ENCODE results near the gene PPFIBP2. TPM values are rescaled to one million over a fixed set of nuclear protein-coding genes. Genes with fewer than 3 reads are reported as not detected.

PPFIBP2 gene
- total RNA-seq (10 to 100 TPM; 26.5 to 51.3 TPM), polyA plus RNA-seq (10 to 100 TPM in 1 of 2 donors, 1 to 10 TPM in 1; 7.7 to 10.8 TPM)
- long read RNA-seq, donor 1, partial matches to known transcripts, result 0 of 2 reads
- long read RNA-seq, donor 1, other reads (novel, unspliced or antisense), result 0 of 2 reads
- long read RNA-seq, donor 2, partial matches to known transcripts, result 0 of 1 reads
- long read RNA-seq, donor 2, other reads (novel, unspliced or antisense), result 0 of 1 reads
- long read RNA-seq, donor 3, result 0 reads
- long read RNA-seq, donor 4, result 0 reads
- long read RNA-seq, donor 5, partial matches to known transcripts, result 5 of 6 reads
- long read RNA-seq, donor 5, other reads (novel, unspliced or antisense), result 0 of 6 reads

DNA sequence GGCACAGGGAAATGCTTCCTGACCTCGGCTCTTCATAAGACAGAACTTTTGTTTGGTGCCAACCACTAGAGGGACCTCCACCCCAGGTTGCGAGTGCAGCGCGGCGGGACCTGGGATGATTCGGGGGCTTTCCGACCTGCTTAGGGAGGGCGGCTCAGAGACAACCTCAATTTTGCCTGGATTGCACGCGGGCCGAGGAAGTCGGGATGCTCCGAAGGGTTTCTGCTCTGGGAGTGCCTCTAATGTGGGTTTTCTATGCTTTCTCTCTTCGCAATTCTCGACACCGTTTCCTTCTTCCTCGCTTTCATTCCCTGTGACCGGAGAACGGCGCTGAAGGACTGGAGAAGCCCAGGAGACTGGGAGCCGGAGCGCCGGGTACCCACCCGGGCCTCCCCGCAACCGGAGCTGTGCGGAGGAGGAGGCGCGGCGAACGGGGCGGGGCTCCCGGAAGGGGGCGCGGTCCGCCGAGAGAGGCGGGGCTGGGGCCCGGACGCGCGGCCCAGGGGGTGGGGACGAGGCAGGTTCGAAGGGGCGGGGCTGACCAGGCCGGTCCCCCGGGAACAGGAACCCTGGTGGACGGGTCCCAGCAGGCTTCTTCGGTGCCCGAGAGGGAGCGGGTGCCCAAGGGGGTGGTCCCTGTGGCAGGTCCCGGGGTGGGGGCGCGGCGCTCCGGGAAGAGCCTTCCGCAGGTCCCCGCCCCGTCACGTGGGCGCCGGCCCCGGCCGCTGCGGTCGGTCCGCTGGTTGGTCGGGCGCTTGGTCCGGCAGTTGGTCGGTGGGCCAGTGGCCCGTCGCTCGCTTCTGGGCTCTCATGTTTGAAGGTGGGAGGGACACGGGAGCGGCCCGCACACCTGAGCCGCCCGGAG lies at the start of gene PPFIBP2:
TSS of gene PPFIBP2 (plus strand) at position 766 of the 865 bp plus-strand sequence. CDS start 35,477 bp downstream, outside the sequence.
- peak; percentile 98 for ATAC-seq (ENCODE audit: insufficient read depth, low FRiP score)
- peaks cover 0 to 12% (median 5%) of the 10 kb centered on the region in 4 donors for H3K36me3 ChIP-seq (ENCODE audit: control insufficient read depth in 4 of 4, insufficient read depth in 4 of 4, low read length in 4 of 4)
- TF ChIP-seq, protein P1, sequence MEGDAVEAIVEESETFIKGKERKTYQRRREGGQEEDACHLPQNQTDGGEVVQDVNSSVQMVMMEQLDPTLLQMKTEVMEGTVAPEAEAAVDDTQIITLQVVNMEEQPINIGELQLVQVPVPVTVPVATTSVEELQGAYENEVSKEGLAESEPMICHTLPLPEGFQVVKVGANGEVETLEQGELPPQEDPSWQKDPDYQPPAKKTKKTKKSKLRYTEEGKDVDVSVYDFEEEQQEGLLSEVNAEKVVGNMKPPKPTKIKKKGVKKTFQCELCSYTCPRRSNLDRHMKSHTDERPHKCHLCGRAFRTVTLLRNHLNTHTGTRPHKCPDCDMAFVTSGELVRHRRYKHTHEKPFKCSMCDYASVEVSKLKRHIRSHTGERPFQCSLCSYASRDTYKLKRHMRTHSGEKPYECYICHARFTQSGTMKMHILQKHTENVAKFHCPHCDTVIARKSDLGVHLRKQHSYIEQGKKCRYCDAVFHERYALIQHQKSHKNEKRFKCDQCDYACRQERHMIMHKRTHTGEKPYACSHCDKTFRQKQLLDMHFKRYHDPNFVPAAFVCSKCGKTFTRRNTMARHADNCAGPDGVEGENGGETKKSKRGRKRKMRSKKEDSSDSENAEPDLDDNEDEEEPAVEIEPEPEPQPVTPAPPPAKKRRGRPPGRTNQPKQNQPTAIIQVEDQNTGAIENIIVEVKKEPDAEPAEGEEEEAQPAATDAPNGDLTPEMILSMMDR (IDR thresholded peaks at IDR 0.05; ENCODE audit: control extremely low read depth, extremely low read depth), result peak; percentile 45
- no peaks in the 10 kb centered on the region for H3K9me3 ChIP-seq (ENCODE audit: control insufficient read depth in 4 of 4, insufficient read depth in 3 of 4, low read length in 3 of 4)
- peak within 1 kb of the TSS; percentile 49 to 54 for H3K9ac ChIP-seq (ENCODE audit: insufficient read depth in 1 of 2, low read length in 2 of 2)
- 1% methylated on average over 46 to 79 of the region's 79 CpGs for WGBS, 2 donors
- H3K4me1 ChIP-seq (ENCODE audit: control insufficient read depth in 5 of 5, insufficient read depth in 5 of 5, low read length in 5 of 5), result peaks cover 5 to 27% (median 8%) of the 10 kb centered on the region in 5 donors
- peaks cover 0 to 18% (median 17%) of the 10 kb centered on the region in 3 donors for H3K27me3 ChIP-seq (ENCODE audit: control insufficient read depth in 3 of 3, insufficient read depth in 3 of 3, low read length in 2 of 3)
- H3K27ac ChIP-seq (ENCODE audit: low read depth in 1 of 2, low read length in 1 of 2), result peak within 1 kb of the TSS; percentile 95 to 99
- peak within 1 kb of the TSS; percentile 66 for H3K4me3 ChIP-seq
- DNase-seq, result peak; percentile 78 to 82 (median 79)

DNA sequence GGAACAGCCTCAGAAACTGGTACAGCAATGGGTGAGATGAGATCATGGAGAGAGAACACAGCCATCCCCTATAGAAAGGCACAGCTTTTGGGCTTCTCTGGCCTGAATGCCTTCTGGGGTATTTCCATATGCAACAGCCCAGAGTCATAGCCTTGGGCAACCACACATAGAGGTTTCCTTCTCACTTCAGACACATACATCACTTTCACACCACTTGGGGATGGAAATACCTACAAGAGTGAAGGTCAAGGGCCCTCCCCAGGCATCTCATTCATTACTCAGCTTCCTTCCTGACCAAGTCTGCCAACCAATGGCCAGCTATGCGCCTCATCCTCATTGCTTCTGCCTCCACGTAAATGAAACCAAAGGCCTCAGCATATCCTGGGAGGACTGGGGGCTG lies 46.1 kb upstream of the PPFIBP2 start:
- Histone ChIP-seq H3K4me1 (ENCODE audit: control insufficient read depth in 5 of 5, insufficient read depth in 5 of 5, low read length in 5 of 5) (no peaks in the 10 kb centered on the region), H3K36me3 (ENCODE audit: control insufficient read depth in 4 of 4, insufficient read depth in 4 of 4, low read length in 4 of 4) (no peaks in the 10 kb centered on the region), H3K9ac (ENCODE audit: insufficient read depth in 1 of 2, low read length in 2 of 2) (no peak overlapping the region), H3K9me3 (ENCODE audit: control insufficient read depth in 4 of 4, insufficient read depth in 3 of 4, low read length in 3 of 4) (peaks cover 0 to 3% (median 0%) of the 10 kb centered on the region in 4 donors), H3K4me3 (no peak overlapping the region), H3K27me3 (ENCODE audit: control insufficient read depth in 3 of 3, insufficient read depth in 3 of 3, low read length in 2 of 3) (peaks cover 0 to 53% (median 0%) of the 10 kb centered on the region in 3 donors), H3K27ac (ENCODE audit: low read depth in 1 of 2, low read length in 1 of 2) (no peak overlapping the region)
- no peak for DNase-seq
- WGBS, 2 donors, result 73 to 79% methylated on average over 2 of the region's 2 CpGs
- ATAC-seq (ENCODE audit: insufficient read depth, low FRiP score), result no peak
- TF ChIP-seq, protein P1 (IDR thresholded peaks at IDR 0.05; ENCODE audit: control extremely low read depth, extremely low read depth), result no peak

DNA sequence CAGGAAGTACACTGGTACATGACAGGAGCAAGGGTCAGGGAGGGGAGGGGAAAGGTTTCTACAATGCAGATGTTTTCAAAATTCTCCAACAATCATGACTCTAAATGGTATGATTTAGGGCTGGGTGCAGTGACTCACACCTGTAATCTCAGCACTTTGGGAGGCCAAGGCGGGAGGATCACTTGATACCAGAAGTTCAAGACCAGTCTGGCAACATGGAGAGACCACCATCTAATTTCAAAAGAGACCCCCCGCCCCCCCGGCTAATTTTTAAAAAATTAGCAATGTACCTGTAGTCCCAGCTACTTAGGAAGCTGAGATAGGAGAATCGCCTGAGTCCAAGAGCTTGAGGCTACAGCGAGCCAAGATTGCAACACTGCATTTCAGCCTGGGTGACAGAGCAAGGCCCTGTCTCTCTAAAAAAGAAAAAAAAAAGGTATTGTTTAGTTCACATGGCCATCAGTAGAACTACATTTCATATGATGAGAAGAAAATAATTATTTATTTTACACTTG lies 44.4 kb upstream of the PPFIBP2 start:
- Histone ChIP-seq H3K36me3 (ENCODE audit: control insufficient read depth in 4 of 4, insufficient read depth in 4 of 4, low read length in 4 of 4) (no peaks in the 10 kb centered on the region), H3K9ac (ENCODE audit: insufficient read depth in 1 of 2, low read length in 2 of 2) (no peak overlapping the region), H3K4me3 (no peak overlapping the region), H3K27me3 (ENCODE audit: control insufficient read depth in 3 of 3, insufficient read depth in 3 of 3, low read length in 2 of 3) (peaks cover 0 to 39% (median 0%) of the 10 kb centered on the region in 3 donors), H3K9me3 (ENCODE audit: control insufficient read depth in 4 of 4, insufficient read depth in 3 of 4, low read length in 3 of 4) (peaks cover 0 to 3% (median 0%) of the 10 kb centered on the region in 4 donors), H3K27ac (ENCODE audit: low read depth in 1 of 2, low read length in 1 of 2) (no peak overlapping the region), H3K4me1 (ENCODE audit: control insufficient read depth in 5 of 5, insufficient read depth in 5 of 5, low read length in 5 of 5) (no peaks in the 10 kb centered on the region)
- WGBS, 2 donors, result 89 to 92% methylated on average over 5 of the region's 5 CpGs
- TF ChIP-seq, protein P1 (IDR thresholded peaks at IDR 0.05; ENCODE audit: control extremely low read depth, extremely low read depth), result no peak
- ATAC-seq (ENCODE audit: insufficient read depth, low FRiP score), result no peak
- DNase-seq, result no peak

Measured in lung (tissue), 16 donors.